Activated CD4-positive, alpha-beta T cell treated with anti-CD3 and anti-CD28 coated beads, Interleukin-2, amount 50 U/mL, for 48 hours (primary cell): ENCODE results near the gene PMEPA1.

Experiments
- DNase-seq, 2 experiments: peaks; one replicate each; pipeline ENCODE4 v3.0.0-alpha.2; 2020

PMEPA1 gene

DNA sequence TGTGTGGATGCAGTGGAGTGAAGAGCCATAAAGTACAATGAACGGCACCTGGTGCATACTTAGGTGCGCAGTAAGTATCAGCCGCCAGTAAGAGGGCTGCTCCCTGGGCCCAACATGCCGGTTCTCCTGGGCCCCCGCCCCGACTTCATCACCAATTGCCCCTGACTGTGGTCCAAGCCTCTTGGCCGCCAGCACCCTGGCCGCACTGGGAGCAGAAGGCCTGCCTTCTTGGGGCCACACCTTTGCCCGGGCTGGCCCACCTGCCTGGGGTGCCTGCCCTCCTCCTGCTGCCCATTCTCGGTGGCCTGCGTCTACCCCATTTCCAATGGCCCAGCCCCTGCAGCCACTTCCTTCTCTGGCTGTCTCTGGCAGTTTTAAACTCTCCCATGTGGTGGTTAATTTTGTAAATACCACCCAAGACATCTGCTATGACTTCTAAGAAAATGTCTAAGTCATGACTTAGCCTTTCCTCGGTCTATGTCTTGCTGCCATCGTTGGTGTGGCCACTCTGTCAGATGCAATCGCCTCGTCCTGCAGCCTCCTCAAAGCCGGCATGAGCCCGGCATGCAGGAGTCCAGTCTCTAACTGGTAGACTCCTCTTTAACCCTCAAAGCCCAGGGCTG lies 36.8 kb downstream of the PMEPA1 start:
- no peak for DNase-seq

DNA sequence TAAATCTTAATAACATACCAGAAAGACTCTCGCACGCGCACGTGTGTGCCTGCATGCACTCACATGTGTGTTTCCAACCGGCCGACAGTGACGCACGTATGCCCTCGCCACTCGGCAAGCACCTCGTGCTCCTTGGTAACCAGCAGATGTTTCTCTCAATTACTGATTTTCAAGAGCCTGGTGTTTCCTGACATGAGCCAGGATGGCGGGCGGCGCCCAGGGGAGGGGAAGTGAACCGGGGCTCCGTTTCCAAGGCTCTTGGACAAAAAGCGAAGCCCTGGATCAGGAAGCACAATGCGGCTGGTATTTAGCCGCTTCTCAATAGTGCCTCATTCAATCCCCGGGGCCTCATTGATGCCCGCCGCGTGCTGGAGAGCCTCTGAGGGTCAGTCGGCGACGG lies 37.7 kb downstream of the PMEPA1 start:
- DNase-seq: no peak

DNA sequence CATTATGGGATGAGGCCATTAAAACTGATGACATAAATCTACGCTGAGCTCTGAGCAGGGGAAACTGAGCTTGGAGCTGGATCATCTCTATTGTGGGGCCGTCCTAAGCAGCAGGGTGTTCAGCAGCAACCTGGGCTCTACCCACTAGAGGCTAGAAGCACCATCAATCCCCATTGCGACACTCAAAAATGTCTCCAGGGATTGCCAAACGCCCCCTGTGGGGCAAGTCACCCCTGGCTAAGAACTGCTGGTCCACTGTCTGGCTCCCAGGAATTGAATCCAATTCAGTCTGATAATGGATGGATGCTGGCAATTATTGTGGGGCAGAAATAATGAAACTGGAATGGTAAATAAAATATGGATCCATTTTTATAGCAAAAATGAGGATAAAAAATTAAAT lies 38.2 kb downstream of the PMEPA1 start:
- DNase-seq: no peak

DNA sequence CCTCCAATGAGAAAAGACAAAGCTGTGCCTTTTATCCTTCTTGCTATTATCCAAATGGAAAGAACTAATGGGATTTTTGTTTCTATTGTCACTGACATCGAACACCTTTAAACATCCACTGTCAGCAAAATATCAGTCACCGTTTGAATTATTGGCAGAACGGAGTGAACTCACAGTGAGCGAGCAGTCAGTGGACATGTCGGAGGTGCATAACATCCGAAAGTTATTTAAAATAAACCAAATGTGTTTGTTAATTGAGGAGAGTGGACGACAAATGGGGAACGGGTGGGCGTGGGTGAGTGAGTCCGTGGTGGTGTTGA lies 38.8 kb downstream of the PMEPA1 start:
- no peak for DNase-seq

DNA sequence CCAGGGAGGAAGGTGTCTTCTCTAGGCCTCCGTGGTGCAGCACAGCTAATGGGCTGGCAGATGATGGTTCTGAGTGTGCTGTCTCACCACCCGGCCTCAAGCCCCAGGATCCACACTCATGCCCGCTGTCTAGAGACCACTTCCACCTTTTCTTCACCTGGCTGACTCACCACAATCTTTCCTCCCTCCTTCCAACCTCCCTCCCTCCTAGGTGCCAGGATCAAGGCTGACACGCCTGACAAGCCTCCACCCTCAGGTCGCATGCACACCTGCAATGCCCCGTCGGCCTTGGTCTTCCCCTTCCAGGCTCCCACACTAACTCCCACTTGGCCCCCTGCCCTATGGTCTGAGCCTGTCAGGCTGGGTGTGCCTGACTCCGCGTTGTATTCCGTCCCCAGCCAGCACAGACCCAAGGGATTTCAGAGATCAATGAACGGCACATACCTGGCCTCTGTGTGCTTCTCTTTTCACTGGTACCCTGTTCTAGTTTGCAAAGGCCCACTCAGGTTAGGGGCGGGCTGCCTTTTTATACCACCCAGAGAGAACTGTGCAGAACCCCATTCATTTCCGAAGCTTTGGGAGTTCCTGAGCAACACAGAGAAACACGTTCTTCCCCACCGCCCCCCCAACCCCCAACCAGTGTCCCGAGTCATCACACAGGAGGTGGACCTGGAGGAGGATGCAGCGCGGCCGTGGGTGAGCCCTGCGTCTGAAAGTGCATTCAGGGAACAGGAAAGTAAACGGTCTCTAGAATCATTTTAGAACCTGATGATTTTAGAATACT lies 39.3 kb downstream of the PMEPA1 start:
- no peak for DNase-seq

DNA sequence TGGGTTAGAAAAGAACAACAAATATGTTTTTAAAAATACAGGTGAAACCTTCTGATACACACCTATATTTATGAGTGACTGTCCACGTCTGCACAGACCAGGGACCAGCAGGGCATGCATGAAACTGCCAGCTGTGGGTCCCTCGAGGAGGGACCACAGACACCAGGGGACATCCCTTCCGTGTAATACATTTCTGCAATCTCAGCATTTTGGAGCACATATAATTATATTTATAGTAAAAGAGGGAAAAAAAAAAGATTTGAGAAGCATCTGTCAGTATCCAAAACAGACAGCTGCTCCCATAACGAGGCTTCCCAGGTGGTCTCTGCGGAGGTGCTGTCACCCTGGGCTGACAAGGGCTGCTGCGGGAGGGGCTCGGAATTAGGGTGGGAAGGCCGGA lies 40.2 kb downstream of the PMEPA1 start:
- DNase-seq: no peak

- DNase-seq: no peak
These were observed 41.7 kb downstream of the PMEPA1 start for GRCh38 chr20:57667924-57668782.

GRCh38 chr20:57667388-57667787 lies 42.4 kb downstream of the PMEPA1 start:
- no peak for DNase-seq

- DNase-seq: no peak
These were observed 43.0 kb downstream of the PMEPA1 start for GRCh38 chr20:57666834-57667157.

DNA sequence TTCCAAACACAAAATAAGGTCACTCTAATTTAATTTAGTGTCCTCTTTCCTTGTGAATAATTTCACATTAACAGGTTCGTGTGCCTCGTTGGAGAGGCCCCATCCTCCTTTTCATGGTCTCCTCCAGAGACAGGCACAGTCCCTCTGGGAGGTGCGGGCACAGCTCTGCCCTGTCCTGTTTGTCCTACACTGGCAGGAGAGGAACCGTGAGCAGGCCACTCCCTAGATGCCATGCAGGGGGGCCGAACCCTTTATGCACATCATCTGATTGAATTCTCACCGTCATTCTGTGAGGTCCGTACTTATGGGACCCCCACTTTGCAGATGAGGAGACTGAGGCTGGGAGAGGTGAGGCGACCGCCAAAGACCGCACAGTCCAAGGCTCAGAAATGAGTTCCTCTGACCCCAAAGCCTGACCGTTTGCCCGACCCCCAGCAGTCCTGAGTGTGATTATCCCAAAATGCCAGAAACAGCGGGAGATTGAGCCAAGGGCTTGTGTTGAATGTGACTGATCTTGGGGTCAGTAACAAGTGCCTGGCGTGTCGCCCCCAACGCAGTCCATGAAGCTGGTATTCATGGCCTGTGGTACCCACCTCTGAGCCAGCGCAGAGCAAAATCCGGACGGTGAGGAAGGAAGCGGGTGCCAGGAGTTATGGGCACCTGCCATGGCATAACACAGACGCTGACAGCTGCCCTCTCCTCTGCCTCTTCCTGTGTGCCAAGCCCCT lies 43.5 kb downstream of the PMEPA1 start:
- no peak for DNase-seq

- no peak for DNase-seq
These were observed 44.2 kb downstream of the PMEPA1 start for GRCh38 chr20:57665589-57665971.

- no peak for DNase-seq
These were observed 44.8 kb downstream of the PMEPA1 start for GRCh38 chr20:57664924-57665588.

- no peak for DNase-seq
These were observed 45.3 kb downstream of the PMEPA1 start for GRCh38 chr20:57664476-57664875.

GRCh38 chr20:57663681-57664451 lies 45.9 kb downstream of the PMEPA1 start:
- no peak for DNase-seq

DNA sequence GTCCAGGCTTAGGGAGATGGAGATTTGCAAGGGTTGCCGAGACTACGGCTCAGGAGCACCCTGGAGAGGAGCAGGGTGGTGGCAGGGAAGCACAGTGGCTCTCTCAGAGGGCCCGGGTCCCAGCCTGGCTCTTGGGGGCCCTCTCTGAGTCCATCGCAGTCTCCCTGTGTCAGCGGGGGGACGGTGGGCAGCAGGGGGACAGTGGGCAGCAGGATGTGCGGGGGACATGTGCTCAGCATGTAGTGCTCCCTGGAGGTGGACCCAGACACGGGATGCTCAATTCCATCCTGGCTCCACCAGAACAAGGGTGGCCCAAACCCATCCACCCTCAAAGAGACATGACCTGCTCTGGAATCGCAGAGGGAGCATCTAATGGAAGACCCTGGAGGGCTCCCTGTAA lies 46.6 kb downstream of the PMEPA1 start:
- DNase-seq: no peak

DNA sequence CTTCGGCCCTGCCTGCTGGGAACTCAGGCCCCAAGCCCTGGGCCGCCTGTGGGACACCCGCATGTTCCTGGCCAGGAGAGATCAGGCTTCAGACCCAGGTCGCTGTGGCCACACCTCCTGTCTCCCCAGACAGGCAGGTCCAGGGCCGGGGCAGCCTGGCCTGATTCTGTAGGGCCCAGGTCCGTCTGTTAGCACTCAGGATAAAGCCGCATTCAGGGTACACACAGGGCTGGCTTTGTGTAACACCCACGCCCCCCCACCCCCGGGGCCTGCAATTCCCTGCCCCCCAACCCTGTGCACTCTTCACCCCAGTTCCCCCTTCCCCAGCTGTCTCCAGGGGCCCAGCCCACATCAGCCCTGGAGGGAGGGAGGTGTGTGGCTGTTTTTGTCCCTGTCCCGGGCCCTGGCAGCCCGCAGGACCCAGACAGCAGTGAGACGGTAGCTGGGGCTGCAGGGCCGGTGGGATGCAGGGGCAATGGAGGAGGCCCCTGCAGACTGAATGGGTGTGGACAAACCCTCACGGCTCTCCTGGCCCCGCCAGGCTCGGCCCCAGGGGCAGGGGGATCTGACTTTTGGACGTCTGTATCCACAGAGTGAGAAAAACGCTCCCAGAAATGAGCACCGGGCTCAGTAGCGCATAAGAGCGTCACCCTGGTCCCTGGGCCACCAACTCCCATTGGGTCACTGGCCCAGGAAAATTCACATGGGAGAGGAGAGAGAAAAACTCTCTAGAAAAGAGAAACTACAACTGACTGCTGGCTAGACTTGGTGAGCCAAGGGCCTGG lies 47.2 kb downstream of the PMEPA1 start:
- no peak for DNase-seq

DNA sequence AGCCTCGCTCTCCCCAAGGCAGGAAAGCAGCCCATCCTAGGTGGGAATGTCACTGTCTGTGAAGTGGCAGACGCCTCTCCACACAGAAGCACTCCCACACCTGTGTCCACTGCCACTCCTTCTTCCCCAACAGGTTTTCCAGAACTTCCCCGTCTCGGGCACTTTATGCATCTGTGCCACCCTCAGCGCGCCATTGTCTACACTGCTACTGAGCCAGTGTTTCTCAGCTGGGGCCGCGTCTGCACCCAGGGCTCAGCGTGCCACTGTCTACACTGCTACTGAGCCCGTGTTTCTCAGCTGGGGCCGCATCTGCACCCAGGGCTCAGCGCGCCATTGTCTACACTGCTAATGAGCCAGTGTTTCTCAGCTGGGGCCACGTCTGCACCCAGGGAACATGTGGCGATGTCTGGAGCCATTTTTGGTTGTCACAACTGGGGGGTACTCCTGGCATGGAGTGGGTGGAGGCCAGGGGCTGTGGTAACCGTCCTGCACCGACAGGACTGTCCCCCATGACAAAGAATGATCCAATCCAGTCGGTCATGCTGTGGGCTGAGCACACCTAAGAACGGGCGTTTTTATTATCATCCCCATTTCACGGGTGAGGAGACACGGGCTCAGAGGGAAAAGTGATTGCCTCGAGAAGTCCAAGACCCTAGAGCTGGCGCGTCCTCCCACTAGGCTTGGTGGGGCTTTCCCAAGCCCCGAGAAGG lies 47.9 kb downstream of the PMEPA1 start:
- no peak for DNase-seq

GRCh38 chr20:57660922-57661745 lies 48.7 kb downstream of the PMEPA1 start:
- DNase-seq: no peak

- DNase-seq: no peak
These were observed 49.5 kb downstream of the PMEPA1 start for GRCh38 chr20:57660181-57660921.
